ENCODE data around the gene SULT4A1. TPM values are rescaled to one million over a fixed set of nuclear protein-coding genes. Genes with fewer than 3 reads are reported as not detected.

SULT4A1 gene
- polyA plus RNA-seq, 3 donors, result not detected

DNA sequence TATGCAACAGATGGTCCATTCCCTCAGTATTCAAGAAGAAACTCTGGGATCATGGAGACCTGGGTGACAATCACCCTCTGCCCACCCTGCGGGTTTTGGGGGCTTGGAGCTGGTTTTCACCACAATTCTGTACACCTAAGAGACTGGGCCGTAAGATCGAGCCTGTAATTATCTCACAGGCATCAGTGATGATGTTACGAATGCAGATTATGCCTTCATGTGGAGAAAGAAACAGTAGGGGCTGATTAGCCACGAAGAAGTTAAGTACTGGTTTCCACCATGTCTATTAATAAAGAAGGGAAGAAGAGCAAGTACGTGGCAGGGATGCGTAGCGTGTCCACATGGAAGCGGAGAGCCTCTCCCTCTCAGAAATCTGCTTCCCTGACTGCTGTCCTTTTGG, 44.9 kb downstream of the SULT4A1 start:
- peaks cover 5% of the 10 kb centered on the region for H3K79me2 ChIP-seq (ENCODE audit: insufficient read depth, low read length)

DNA sequence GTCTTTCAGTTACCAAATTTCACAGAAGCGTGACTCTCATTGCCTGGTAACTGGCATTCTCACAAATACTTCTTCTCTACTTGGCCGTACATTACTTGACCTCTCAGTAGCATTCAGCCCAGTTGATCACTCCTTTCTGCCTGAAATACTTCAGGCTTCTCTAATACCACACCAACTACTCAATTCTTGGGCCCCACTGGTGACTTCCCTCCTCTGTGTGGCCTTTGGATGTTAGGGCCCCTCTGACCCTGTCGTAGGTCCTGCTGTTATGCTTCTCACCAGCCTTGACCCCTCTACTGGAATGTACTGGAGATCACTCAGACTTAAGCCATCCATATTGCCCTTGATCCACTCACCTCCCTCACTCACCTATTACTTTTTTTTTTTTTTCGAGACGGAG, 48.0 kb downstream of the SULT4A1 start:
- Mint-ChIP-seq H3K36me3 (no peaks in the 10 kb centered on the region), H3K27ac (no peak overlapping the region), H3K27me3 (ENCODE audit: low read depth in 3 of 3) (peaks cover 0 to 3% (median 2%) of the 10 kb centered on the region in 3 donors), H3K4me1 (peaks cover 17% of the 10 kb centered on the region), H3K4me3 (no peak overlapping the region), H3K9me3 (peaks cover 0 to 2% (median 0%) of the 10 kb centered on the region in 7 donors)
- no peaks in the 10 kb centered on the region for H3K27me3 ChIP-seq (ENCODE audit: control insufficient read depth in 2 of 2, insufficient read depth in 2 of 2, low read length in 2 of 2)
- peaks cover 16 to 17% of the 10 kb centered on the region in 2 donors for H3K4me1 ChIP-seq (ENCODE audit: control insufficient read depth in 1 of 2, insufficient read depth in 2 of 2, low read length in 2 of 2)
- H3K4me2 ChIP-seq (replicated peaks; ENCODE audit: extremely low read depth, low read length, poor library complexity, severe bottlenecking), result no peak overlapping the region
- H4K20me1 ChIP-seq (ENCODE audit: insufficient read depth, low read length), result no peaks in the 10 kb centered on the region
- H3K9me3 ChIP-seq (replicated peaks in 1 of 2; ENCODE audit: control insufficient read depth in 1 of 2, insufficient read depth in 1 of 2, low read length in 2 of 2), result no peaks in the 10 kb centered on the region
- WGBS (ENCODE audit: insufficient coverage), result 100% methylated on average over 4 of the region's 5 CpGs
- peaks cover 6% of the 10 kb centered on the region for H3K79me2 ChIP-seq (ENCODE audit: insufficient read depth, low read length)
- no peak for DNase-seq
- H3K4me3 ChIP-seq (replicated peaks in 1 of 3; ENCODE audit: low read depth in 2 of 3, low read length in 3 of 3), result no peak overlapping the region
- H3K36me3 ChIP-seq (replicated peaks in 1 of 2; ENCODE audit: control insufficient read depth in 1 of 2, insufficient read depth in 2 of 2, low read length in 2 of 2), result no peaks in the 10 kb centered on the region
- no peak overlapping the region for H3K9ac ChIP-seq (ENCODE audit: insufficient read depth, low read length, poor library complexity, severe bottlenecking)
- TF ChIP-seq, protein P1, sequence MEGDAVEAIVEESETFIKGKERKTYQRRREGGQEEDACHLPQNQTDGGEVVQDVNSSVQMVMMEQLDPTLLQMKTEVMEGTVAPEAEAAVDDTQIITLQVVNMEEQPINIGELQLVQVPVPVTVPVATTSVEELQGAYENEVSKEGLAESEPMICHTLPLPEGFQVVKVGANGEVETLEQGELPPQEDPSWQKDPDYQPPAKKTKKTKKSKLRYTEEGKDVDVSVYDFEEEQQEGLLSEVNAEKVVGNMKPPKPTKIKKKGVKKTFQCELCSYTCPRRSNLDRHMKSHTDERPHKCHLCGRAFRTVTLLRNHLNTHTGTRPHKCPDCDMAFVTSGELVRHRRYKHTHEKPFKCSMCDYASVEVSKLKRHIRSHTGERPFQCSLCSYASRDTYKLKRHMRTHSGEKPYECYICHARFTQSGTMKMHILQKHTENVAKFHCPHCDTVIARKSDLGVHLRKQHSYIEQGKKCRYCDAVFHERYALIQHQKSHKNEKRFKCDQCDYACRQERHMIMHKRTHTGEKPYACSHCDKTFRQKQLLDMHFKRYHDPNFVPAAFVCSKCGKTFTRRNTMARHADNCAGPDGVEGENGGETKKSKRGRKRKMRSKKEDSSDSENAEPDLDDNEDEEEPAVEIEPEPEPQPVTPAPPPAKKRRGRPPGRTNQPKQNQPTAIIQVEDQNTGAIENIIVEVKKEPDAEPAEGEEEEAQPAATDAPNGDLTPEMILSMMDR (IDR thresholded peaks at IDR 0.05), result no peak
- no peak overlapping the region for H2AFZ ChIP-seq (ENCODE audit: insufficient read depth, low read depth, low read length, poor library complexity, severe bottlenecking)
- no peak overlapping the region for H3K27ac ChIP-seq (ENCODE audit: low read depth in 1 of 2, low read length in 2 of 2)
- intact Hi-C loops (cut with micrococcal nuclease), result no loop called here

More for the DNA sequence above, 44.9 kb downstream of the SULT4A1 start:
- Mint-ChIP-seq H3K36me3 (no peaks in the 10 kb centered on the region), H3K4me3 (no peak overlapping the region), H3K4me1 (peaks cover 11% of the 10 kb centered on the region), H3K27ac (no peak overlapping the region), H3K9me3 (peaks cover 0 to 2% (median 0%) of the 10 kb centered on the region in 7 donors), H3K27me3 (ENCODE audit: low read depth in 3 of 3) (peaks cover 4 to 8% (median 5%) of the 10 kb centered on the region in 3 donors)
- intact Hi-C loops (cut with micrococcal nuclease), result no loop called here
- no peak overlapping the region for H3K9ac ChIP-seq (ENCODE audit: insufficient read depth, low read length, poor library complexity, severe bottlenecking)
- H3K4me3 ChIP-seq (replicated peaks in 1 of 3; ENCODE audit: low read depth in 2 of 3, low read length in 3 of 3), result no peak overlapping the region
- peaks cover 9% of the 10 kb centered on the region in 2 donors for H3K4me1 ChIP-seq (ENCODE audit: control insufficient read depth in 1 of 2, insufficient read depth in 2 of 2, low read length in 2 of 2)
- H3K9me3 ChIP-seq (replicated peaks in 1 of 2; ENCODE audit: control insufficient read depth in 1 of 2, insufficient read depth in 1 of 2, low read length in 2 of 2), result no peaks in the 10 kb centered on the region
- TF ChIP-seq, protein P1 (IDR thresholded peaks at IDR 0.05), result no peak
- H3K27me3 ChIP-seq (ENCODE audit: control insufficient read depth in 2 of 2, insufficient read depth in 2 of 2, low read length in 2 of 2), result no peaks in the 10 kb centered on the region
- H2AFZ ChIP-seq (ENCODE audit: insufficient read depth, low read depth, low read length, poor library complexity, severe bottlenecking), result no peak overlapping the region
- H4K20me1 ChIP-seq (ENCODE audit: insufficient read depth, low read length), result no peaks in the 10 kb centered on the region
- H3K27ac ChIP-seq (ENCODE audit: low read depth in 1 of 2, low read length in 2 of 2), result no peak overlapping the region
- H3K36me3 ChIP-seq (replicated peaks in 1 of 2; ENCODE audit: control insufficient read depth in 1 of 2, insufficient read depth in 2 of 2, low read length in 2 of 2), result no peaks in the 10 kb centered on the region
- 81% methylated on average over 2 of the region's 9 CpGs for WGBS (ENCODE audit: insufficient coverage)
- DNase-seq, result no peak
- no peak overlapping the region for H3K4me2 ChIP-seq (replicated peaks; ENCODE audit: extremely low read depth, low read length, poor library complexity, severe bottlenecking)
